ENCODE measurements around the gene RHCE. TPM values are rescaled to one million over a fixed set of nuclear protein-coding genes. Genes with fewer than 3 reads are reported as not detected.

Gene RHCE
- total and polyA plus RNA-seq, 4 donors = 0.42 to 89.9 (median 0.69) TPM

GRCh38 chr1:25460020-25460419, 39.4 kb upstream of the RHCE start:
- Histone ChIP-seq H3K27ac (ENCODE audit: low read depth in 1 of 2, low read length in 2 of 2) (peak overlapping the region in 1 of 2 donors; percentile 25), H3K9ac (ENCODE audit: low read depth in 1 of 2, low read length in 2 of 2) (no peak overlapping the region), H3K4me3 (ENCODE audit: low read depth in 1 of 3, low read length in 3 of 3) (no peak overlapping the region), H3K4me1 (ENCODE audit: control insufficient read depth in 4 of 4, insufficient read depth in 4 of 4, low read length in 3 of 4) (peaks cover 4 to 59% (median 37%) of the 10 kb centered on the region in 4 donors), H3K9me3 (ENCODE audit: control insufficient read depth in 4 of 4, low read length in 3 of 4) (no peaks in the 10 kb centered on the region), H3K36me3 (ENCODE audit: control insufficient read depth in 4 of 4, insufficient read depth in 3 of 4, low read depth in 1 of 4, low read length in 3 of 4) (peaks cover 1 to 9% (median 3%) of the 10 kb centered on the region in 4 donors), H3K27me3 (ENCODE audit: control insufficient read depth in 4 of 4, insufficient read depth in 4 of 4, low read length in 3 of 4) (no peaks in the 10 kb centered on the region)
- TF ChIP-seq NR2F2 (IDR thresholded peaks at IDR 0.05) = no peak
- peak in 1 of 2 donors; percentile 24 for TF ChIP-seq HNF4A (conservative IDR thresholded peaks at IDR 0.05)
- TF ChIP-seq, protein P1, sequence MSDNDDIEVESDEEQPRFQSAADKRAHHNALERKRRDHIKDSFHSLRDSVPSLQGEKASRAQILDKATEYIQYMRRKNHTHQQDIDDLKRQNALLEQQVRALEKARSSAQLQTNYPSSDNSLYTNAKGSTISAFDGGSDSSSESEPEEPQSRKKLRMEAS (IDR thresholded peaks at IDR 0.05) = peak; percentile 56
- TF ChIP-seq RXRA (IDR thresholded peaks at IDR 0.05) = peak in 1 of 2 donors; percentile 3
- TF ChIP-seq YY1 (IDR thresholded peaks at IDR 0.05) = peak; percentile 81
- DNase-seq (ENCODE audit: low spot score) = no peak
- WGBS = 37% methylated on average over 3 of the region's 3 CpGs

GRCh38 chr1:25458541-25459298, 38.1 kb upstream of the RHCE start:
- TF ChIP-seq RXRA (IDR thresholded peaks at IDR 0.05) (peak; percentile 60 to 83), NR2F2 (IDR thresholded peaks at IDR 0.05) (peak; percentile 28), HNF4A (conservative IDR thresholded peaks at IDR 0.05) (peak; percentile 93 to 96), YY1 (IDR thresholded peaks at IDR 0.05) (peak; percentile 60), EGR1 (IDR thresholded peaks at IDR 0.05; ENCODE audit: low read depth in 2 of 2) (no peak), REST (IDR thresholded peaks at IDR 0.05) (no peak), GABPA (IDR thresholded peaks at IDR 0.05 in 1 of 2, conservative IDR thresholded peaks at IDR 0.05 in 1 of 2) (peak in 1 of 2 donors; percentile 45), TAF1 (conservative IDR thresholded peaks at IDR 0.05) (no peak), SP1 (IDR thresholded peaks at IDR 0.05) (peak; percentile 76), JUND (IDR thresholded peaks at IDR 0.05) (peak in 1 of 2 donors; percentile 79), RAD21 (IDR thresholded peaks at IDR 0.05) (peak in 1 of 2 donors; percentile 20), ATF3 (IDR thresholded peaks at IDR 0.05) (no peak), HNF4G (IDR thresholded peaks at IDR 0.05) (peak; percentile 65), FOXA1 (IDR thresholded peaks at IDR 0.05) (no peak), CTCF (IDR thresholded peaks at IDR 0.05; ENCODE audit: low read depth, low read length, missing input control) (no peak), FOXA2 (IDR thresholded peaks at IDR 0.05) (peak; percentile 44)
- TF ChIP-seq, protein P1 (IDR thresholded peaks at IDR 0.05) = peak; percentile 71
- TF ChIP-seq, protein P2, sequence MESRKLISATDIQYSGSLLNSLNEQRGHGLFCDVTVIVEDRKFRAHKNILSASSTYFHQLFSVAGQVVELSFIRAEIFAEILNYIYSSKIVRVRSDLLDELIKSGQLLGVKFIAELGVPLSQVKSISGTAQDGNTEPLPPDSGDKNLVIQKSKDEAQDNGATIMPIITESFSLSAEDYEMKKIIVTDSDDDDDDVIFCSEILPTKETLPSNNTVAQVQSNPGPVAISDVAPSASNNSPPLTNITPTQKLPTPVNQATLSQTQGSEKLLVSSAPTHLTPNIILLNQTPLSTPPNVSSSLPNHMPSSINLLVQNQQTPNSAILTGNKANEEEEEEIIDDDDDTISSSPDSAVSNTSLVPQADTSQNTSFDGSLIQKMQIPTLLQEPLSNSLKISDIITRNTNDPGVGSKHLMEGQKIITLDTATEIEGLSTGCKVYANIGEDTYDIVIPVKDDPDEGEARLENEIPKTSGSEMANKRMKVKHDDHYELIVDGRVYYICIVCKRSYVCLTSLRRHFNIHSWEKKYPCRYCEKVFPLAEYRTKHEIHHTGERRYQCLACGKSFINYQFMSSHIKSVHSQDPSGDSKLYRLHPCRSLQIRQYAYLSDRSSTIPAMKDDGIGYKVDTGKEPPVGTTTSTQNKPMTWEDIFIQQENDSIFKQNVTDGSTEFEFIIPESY (IDR thresholded peaks at IDR 0.05) = peak; percentile 43
- Histone ChIP-seq H3K27ac (ENCODE audit: low read depth in 1 of 2, low read length in 2 of 2) (peak overlapping the region; percentile 2 to 8), H3K36me3 (ENCODE audit: control insufficient read depth in 4 of 4, insufficient read depth in 3 of 4, low read depth in 1 of 4, low read length in 3 of 4) (peaks cover 1 to 9% (median 3%) of the 10 kb centered on the region in 4 donors), H3K4me3 (ENCODE audit: low read depth in 1 of 3, low read length in 3 of 3) (no peak overlapping the region), H3K4me1 (ENCODE audit: control insufficient read depth in 4 of 4, insufficient read depth in 4 of 4, low read length in 3 of 4) (peaks cover 4 to 62% (median 38%) of the 10 kb centered on the region in 4 donors), H3K27me3 (ENCODE audit: control insufficient read depth in 4 of 4, insufficient read depth in 4 of 4, low read length in 3 of 4) (no peaks in the 10 kb centered on the region), H3K9me3 (ENCODE audit: control insufficient read depth in 4 of 4, low read length in 3 of 4) (no peaks in the 10 kb centered on the region), H3K9ac (ENCODE audit: low read depth in 1 of 2, low read length in 2 of 2) (no peak overlapping the region)
- DNase-seq (ENCODE audit: low spot score) = no peak
- WGBS = 41% methylated on average over 7 of the region's 7 CpGs

All from liver (tissue), 9 donors.